ENCODE data around the gene CPNE6. TPM values are rescaled to one million over a fixed set of nuclear protein-coding genes. Genes with fewer than 3 reads are reported as not detected.
A peak's percentile ranks its signal among the peaks of the same experiment; 100 is the strongest.

Gene CPNE6
- total and polyA plus RNA-seq, 7 donors: 0.06 TPM; not detected in 6

- ATAC-seq: no peak
- Histone ChIP-seq H3K9me3 (no peaks in the 10 kb centered on the region), H3K27ac (no peak overlapping the region), H3K4me3 (no peak overlapping the region), H3K36me3 (ENCODE audit: insufficient read depth in 1 of 2, low read depth in 1 of 2) (no peaks in the 10 kb centered on the region), H3K27me3 (ENCODE audit: insufficient read depth in 3 of 3, low read length in 2 of 3) (no peaks in the 10 kb centered on the region), H3K4me1 (peaks cover 5% of the 10 kb centered on the region)
- 92 to 93% (median 93%) methylated on average over 9 of the region's 9 CpGs for WGBS, 3 donors
- DNase-seq: no peak
- intact Hi-C loops (cut with DNase I): no loop called here
- no peak for TF ChIP-seq CTCF (IDR thresholded peaks at IDR 0.05)
Observed at GRCh38 chr14:24079491-24080141, 8.3 kb downstream of the CPNE6 start.

- Histone ChIP-seq H3K27ac (no peak overlapping the region), H3K4me1 (peaks cover 5% of the 10 kb centered on the region), H3K4me3 (no peak overlapping the region), H3K9me3 (no peaks in the 10 kb centered on the region), H3K27me3 (ENCODE audit: insufficient read depth in 3 of 3, low read length in 2 of 3) (no peaks in the 10 kb centered on the region), H3K36me3 (ENCODE audit: insufficient read depth in 1 of 2, low read depth in 1 of 2) (no peaks in the 10 kb centered on the region)
- WGBS, 3 donors: 86 to 91% (median 90%) methylated on average over 6 of the region's 6 CpGs
- no peak for TF ChIP-seq CTCF (IDR thresholded peaks at IDR 0.05)
- intact Hi-C loops (cut with DNase I): no loop called here
- ATAC-seq: no peak
- no peak for DNase-seq
Observed at GRCh38 chr14:24080142-24080530, 8.8 kb downstream of the CPNE6 start.

GRCh38 chr14:24080888-24081738 is 9.8 kb downstream of the CPNE6 start:
- Histone ChIP-seq H3K36me3 (ENCODE audit: insufficient read depth in 1 of 2, low read depth in 1 of 2) (no peaks in the 10 kb centered on the region), H3K27me3 (ENCODE audit: insufficient read depth in 3 of 3, low read length in 2 of 3) (no peaks in the 10 kb centered on the region), H3K4me3 (peak overlapping the region; percentile 77), H3K4me1 (peaks cover 5% of the 10 kb centered on the region), H3K9me3 (no peaks in the 10 kb centered on the region), H3K27ac (no peak overlapping the region)
- intact Hi-C loops (cut with DNase I): no loop called here
- peak; percentile 41 to 69 for DNase-seq
- peak; percentile 65 to 83 (median 76) for ATAC-seq
- TF ChIP-seq CTCF (IDR thresholded peaks at IDR 0.05): no peak
- 0 to 1% (median 0%) methylated on average over 41 to 74 of the region's 74 CpGs for WGBS, 3 donors

GRCh38 chr14:24081739-24082211 is 10.4 kb downstream of the CPNE6 start:
- no peak for TF ChIP-seq CTCF (IDR thresholded peaks at IDR 0.05)
- H3K27me3 ChIP-seq (ENCODE audit: insufficient read depth in 3 of 3, low read length in 2 of 3): no peaks in the 10 kb centered on the region
- 28 to 41% (median 29%) methylated on average over 23 to 26 of the region's 26 CpGs for WGBS, 3 donors
- ATAC-seq: peak in 1 of 4 donors; percentile 3
- peak in 1 of 2 donors; percentile 44 for DNase-seq
- H3K36me3 ChIP-seq (ENCODE audit: insufficient read depth in 1 of 2, low read depth in 1 of 2): no peaks in the 10 kb centered on the region
- peaks cover 5% of the 10 kb centered on the region for H3K4me1 ChIP-seq
- H3K4me3 ChIP-seq: peak overlapping the region; percentile 77
- no peak overlapping the region for H3K27ac ChIP-seq
- H3K9me3 ChIP-seq: no peaks in the 10 kb centered on the region
- intact Hi-C loops (cut with DNase I): no loop called here

All from psoas muscle (tissue), 8 donors.